Amniotic stem cell (primary cell): ENCODE measurements around the gene COL9A3.
"Not testable (repeated sequence)": the region's sequence is repeated elsewhere in the genome, so short reads cannot be mapped to it uniquely, and the experiment has no call there.

Experiments used
- DNase-seq: peaks from one replicate; lab custom pipeline; 2025; lab: John Stamatoyannopoulos, UW

The COL9A3 gene

DNA sequence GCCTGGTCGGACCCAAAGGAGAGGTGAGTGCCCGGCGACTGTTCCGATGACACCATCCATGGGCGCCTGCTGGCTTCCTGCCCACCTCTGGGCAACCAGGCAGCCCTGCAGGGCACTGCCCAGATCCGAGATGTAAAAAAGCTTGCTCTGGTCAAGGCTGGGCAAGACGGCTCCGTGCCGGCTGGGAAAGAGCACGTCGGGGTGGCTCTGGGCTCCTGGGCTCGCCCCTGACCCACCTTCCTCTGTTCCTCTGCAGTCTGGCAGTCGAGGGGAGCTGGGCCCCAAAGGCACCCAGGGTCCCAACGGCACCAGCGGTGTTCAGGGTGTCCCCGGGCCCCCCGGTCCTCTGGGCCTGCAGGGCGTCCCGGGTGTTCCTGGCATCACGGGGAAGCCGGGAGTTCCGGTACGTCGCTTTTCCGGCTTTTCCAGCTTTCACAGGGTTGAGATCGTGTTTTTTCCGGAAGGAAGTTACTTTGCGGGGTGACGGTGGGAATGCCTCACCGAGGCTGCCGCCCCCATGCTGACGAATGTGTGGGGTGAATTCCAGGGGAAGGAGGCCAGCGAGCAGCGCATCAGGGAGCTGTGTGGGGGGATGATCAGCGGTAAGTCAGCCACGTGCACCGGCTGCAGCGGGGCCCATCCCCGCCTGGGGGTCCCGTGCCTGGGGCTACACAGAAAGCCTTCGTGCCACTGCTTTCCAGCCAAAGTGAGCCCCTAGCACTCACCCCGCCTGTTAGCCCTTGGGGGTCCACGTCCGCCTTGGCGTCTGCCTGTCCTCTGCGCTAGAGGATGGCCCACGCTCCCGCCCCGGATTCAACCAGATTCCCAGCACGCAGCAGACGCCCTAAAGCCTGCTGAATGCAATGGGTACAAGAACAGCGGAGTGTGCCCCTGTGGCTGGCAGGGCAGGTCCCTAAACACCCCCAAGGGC is 19.3 kb downstream of the COL9A3 start:
- no peak for DNase-seq

DNA sequence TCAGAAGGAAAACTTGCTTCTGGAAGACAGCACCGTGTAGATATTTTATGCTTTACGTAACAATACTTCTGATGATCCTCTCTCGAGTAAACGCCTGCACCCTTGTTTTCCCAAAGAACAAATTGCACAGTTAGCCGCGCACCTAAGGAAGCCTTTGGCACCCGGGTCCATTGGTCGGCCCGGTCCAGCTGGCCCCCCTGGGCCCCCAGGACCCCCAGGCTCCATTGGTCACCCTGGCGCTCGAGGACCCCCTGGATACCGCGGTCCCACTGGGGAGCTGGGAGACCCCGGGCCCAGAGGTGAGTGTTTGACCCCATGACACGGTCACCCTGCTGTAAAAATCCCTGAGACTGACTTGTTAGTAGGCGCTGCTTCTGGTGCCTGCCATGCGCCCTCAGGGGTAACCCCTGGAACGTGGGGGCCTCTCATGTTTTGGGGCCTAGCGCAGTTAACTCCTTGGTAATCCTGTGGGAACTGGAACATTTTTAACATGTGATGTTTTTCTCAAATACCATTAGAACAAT is 20.2 kb downstream of the COL9A3 start:
- no peak for DNase-seq

- no peak for DNase-seq
Measured at GRCh38 chr20:62837790-62838127, 20.9 kb downstream of the COL9A3 start.

DNA sequence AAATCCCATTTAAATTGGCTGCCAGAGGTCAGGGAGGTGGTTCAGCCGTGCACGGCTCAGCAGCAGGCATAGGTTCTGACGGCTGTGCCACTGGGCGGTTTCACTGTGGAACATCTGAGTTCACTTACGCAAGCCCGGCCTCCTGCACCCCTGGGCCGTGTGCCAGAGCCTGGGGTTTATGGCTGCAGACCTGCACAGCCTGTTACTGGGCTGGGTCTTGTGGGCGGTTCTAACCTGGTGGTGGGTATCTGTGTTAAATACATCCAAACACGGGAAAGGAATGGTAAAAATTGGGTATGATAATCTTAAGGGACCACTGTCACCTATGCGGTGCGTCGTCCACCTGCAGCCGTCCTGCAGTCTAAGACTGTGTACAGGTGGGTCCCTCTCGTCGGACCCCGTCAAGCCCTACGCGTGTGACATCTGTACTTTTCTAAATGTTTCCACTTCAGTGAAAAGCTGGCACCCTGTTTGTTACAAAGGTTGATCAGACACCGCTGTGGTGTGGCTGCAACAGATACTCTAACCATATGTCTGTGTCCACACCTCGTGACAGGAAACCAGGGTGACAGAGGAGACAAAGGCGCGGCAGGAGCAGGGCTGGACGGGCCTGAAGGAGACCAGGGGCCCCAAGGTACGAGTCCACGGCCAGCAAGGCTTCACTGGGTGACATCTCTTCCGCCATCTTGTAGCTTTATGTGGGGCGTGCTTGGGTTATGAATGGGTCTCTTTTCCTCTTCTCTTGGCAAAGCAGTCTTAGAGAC is 21.5 kb downstream of the COL9A3 start:
- no peak for DNase-seq

GRCh38 chr20:62839261-62839660 is 22.4 kb downstream of the COL9A3 start:
- DNase-seq = no peak

GRCh38 chr20:62839816-62840215 is 23.0 kb downstream of the COL9A3 start:
- no peak for DNase-seq

DNA sequence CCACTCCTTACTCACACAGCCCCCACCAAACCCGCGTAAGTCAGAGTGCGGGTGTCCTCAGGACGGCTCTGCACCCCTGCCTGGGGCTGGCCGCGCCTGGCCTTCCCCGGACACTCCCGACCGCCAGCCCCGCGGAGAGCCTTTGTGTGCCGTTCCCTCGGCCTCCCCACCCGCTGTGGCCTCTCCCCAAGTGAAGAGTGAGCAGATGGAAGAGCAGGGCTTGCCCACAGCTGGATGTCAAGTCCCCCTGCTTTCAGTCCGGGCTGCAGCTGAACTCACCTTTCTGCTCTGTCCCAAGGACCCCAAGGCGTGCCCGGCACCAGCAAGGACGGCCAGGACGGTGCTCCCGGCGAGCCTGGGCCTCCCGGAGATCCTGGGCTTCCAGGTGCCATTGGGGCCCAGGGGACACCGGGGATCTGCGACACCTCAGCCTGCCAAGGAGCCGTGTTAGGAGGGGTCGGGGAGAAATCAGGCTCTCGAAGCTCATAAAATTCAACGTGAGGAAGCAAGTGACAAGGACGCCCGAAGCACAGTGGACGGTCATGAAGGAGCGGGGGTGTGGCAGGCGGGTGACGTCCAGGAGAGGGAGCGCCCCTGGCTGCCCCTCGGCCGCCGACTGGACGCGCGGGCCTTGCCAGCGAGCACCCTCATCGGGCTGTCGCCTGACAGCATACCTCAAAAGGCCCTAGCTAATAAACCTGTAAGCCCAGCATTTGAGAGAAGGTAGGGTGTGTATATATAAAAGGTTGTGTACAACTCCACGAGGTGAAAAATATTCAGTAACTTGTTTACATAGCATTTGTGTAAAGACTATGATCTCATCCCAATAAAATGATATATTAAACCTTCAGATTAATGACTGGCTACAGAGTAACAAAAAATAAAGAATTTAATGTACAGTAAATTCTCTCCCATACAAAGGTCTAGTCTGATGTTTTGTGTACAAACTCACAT is 23.7 kb downstream of the COL9A3 start:
- DNase-seq = no peak

- no peak for DNase-seq
Measured at GRCh38 chr20:62841705-62842212, 24.9 kb downstream of the COL9A3 start.

- DNase-seq = no peak
Measured at GRCh38 chr20:62843656-62844055, 26.8 kb downstream of the COL9A3 start.

- DNase-seq = no peak
Measured at GRCh38 chr20:62844182-62844581, 27.3 kb downstream of the COL9A3 start.

DNA sequence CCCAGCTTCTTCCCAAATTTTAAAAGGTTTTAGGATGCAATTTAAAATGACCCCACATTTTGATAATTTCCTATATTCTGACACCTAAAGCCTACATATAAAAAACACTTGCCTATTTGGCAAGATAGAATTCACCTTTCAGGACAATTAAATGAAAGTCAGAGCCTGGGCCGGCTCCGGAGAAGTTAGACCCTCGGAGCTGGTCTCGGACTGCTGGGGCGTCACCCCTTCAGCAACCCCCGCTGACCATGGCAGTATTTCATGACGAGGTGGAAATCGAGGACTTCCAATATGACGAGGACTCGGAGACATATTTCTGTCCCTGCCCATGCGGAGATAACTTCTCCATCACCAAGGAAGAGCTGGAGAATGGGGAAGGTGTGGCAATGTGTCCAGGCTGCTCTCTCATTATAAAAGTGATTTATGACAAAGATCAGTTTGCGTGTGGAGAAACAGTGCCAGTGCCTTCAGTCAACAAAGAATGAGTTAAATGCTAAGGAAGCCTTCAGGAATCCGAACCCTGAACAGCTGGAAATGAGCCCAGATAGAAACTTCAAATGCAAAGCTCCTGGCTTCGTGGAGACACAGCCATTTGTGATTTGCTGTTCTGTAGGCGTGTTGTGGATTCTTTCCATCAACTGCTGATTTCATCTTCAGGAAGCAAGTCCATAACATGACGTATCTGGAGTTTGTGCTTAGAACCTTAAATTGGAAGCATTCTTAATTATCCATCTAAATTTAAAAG is 28.7 kb downstream of the COL9A3 start:
- no peak for DNase-seq

DNA sequence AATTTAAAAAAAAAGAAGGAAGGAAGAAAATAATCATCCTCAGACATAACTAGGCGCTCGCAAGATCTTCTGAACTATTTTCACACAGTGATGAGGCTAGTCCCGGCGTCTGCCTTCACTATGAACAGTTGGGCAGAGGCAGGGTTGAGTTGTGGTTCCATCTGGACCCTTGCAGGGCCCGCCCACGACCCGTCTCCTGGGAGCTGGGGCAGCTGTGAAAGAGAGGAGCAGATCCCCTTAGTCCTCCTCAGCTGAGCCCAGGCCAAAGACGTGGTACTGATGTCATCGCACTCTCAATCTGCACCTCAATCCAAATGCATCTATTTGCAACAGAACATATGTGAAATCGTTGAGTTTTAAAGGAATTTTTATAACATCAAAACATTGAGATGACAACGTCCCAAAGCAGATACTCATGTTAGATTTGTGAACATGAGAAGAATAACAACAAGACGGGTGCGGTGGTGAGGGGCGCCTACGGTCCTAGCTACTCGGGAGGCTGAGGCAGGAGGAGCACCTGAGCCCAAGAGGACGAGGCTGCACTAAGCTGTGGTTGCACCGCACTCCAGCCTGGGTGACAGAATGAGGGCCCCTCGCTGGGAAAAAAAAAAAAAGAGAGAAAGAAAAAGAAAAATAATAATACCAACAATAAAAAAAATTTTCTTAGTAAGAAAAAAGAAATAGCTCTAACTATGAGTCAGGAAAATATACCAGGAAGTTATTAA is 29.5 kb downstream of the COL9A3 start:
- DNase-seq = no peak

GRCh38 chr20:62848917-62849316 is 32.1 kb downstream of the COL9A3 start:
- DNase-seq = not testable (repeated sequence)

GRCh38 chr20:62849431-62849830 is 32.6 kb downstream of the COL9A3 start:
- DNase-seq = no peak

DNA sequence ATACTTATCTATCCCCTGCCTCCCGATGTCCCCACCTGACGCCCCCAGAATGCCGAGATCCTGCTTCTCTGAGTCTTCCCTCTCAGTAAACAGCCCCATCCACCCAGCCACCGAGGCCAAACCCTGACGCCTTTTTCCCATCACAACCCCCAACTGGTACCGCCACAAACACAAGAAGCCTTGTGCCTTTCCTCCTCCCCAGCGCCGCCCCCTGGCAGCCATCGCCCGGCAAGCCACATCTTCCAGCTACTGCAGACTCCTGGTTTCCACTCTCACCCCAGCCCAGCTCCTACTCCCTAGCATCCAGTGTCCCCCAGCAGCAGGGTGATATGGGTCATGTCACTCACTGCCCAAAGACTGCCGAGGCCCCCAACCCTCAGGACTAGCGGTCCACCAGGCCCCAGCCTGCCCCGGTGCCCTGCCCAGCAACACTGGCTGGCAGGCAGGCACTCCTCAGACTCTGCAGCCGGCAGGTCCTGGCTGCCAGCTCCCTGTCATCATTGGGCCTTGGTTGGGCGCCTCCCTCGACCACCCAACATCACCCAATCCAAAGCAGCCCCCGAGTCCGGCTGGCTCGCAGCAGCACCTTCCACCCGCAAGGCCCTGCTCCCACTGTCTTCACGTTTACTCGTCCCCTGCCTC is 33.6 kb downstream of the COL9A3 start:
- DNase-seq = no peak

- DNase-seq = no peak
Measured at GRCh38 chr20:62852196-62852595, 35.3 kb downstream of the COL9A3 start.

- DNase-seq = no peak
Measured at GRCh38 chr20:62852841-62853240, 36.0 kb downstream of the COL9A3 start.

GRCh38 chr20:62853304-62853703 is 36.5 kb downstream of the COL9A3 start:
- DNase-seq = not testable (repeated sequence)

GRCh38 chr20:62854121-62854520 is 37.3 kb downstream of the COL9A3 start:
- DNase-seq = no peak

DNA sequence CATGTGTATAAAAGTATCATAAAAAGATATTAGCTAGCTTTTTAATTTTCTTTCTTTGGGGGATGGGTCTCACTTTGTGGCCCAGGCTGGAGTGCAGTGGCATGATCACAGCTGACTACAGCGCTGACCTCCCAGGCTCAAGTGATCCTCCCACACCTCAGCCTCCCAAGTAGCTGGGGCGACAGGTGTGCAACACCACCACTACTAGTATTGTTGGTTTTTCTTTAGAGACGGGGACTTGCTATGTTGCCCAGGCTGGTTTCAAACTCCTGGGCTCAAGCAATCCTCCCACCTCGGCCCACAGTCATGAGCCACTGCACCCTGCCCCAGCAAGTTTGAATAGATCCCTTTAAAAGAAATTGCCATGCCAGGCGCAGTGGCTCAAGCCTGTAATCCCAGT is 38.3 kb downstream of the COL9A3 start:
- no peak for DNase-seq
